ENCODE results near the gene RABGGTA. TPM values are rescaled to one million over a fixed set of nuclear protein-coding genes. Genes with fewer than 3 reads are reported as not detected.
"Not testable (repeated sequence)": the region's sequence is repeated elsewhere in the genome, so short reads cannot be mapped to it uniquely, and the experiment has no call there.

RABGGTA gene
- total and polyA plus RNA-seq, 12 donors = 17.4 to 37.9 (median 21.1) TPM

DNA sequence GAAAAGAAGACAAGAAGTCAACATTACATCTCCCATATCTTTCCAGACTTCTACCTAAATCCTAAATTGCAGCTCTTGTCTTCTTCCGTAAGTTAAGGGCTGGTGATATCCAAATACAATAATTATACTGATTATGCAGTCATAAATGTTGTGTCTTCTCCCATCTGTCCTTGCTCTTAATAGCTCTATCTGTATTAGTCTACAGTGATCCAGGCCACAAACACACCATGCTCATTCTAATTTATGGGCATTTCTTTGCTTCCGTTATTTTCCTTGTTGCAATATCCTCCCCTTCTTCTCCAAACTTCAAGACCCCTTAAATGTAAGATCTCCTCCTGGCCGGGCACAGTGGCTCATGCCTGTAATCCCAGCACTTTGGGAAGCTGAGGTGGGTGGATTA lies 51.9 kb downstream of the RABGGTA start:
- Histone ChIP-seq H3K4me3 (no peak overlapping the region), H3K9me3 (no peaks in the 10 kb centered on the region), H3K27ac (no peak overlapping the region), H3K36me3 (peaks cover 0 to 26% (median 6%) of the 10 kb centered on the region in 9 donors), H3K4me1 (peaks cover 0 to 22% (median 15%) of the 10 kb centered on the region in 9 donors), H3K27me3 (no peaks in the 10 kb centered on the region)
- intact Hi-C loops (cut with DNase I) = no loop called here
- 60 to 61% methylated on average over 3 of the region's 3 CpGs for WGBS, 2 donors
- DNase-seq = no peak
- ATAC-seq = no peak
- no peak for TF ChIP-seq CTCF (IDR thresholded peaks at IDR 0.05)

DNA sequence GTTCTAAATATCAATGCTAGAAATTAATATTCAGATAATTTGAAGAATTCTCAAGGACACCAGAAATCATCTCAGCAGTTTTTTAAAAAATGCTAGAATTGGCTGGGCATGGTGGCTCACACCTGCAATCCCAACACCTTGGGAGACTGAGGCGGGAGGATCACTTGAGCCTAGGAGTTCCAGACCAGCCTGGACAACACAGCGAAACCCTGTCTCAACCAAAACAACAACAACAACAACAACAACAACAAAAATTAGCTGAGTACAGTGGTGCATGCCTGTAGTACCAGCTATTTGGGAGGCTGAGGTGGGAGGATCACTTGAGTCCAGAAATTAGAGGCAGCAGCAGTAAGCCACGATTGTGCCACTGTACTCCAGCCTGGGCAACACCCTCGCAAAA lies 52.3 kb downstream of the RABGGTA start:
- no peak overlapping the region for H3K4me3 ChIP-seq
- H3K27ac ChIP-seq = no peak overlapping the region
- TF ChIP-seq CTCF (IDR thresholded peaks at IDR 0.05) = no peak
- peaks cover 0 to 26% (median 6%) of the 10 kb centered on the region in 9 donors for H3K36me3 ChIP-seq
- WGBS, 2 donors = 94% methylated on average over 4 of the region's 4 CpGs
- DNase-seq = no peak
- intact Hi-C loops (cut with DNase I) = no loop called here
- no peaks in the 10 kb centered on the region for H3K9me3 ChIP-seq
- H3K4me1 ChIP-seq = peaks cover 0 to 24% (median 15%) of the 10 kb centered on the region in 9 donors
- H3K27me3 ChIP-seq = no peaks in the 10 kb centered on the region
- no peak for ATAC-seq

- not testable (repeated sequence) for H3K27ac ChIP-seq
These were observed 54.5 kb downstream of the RABGGTA start for GRCh38 chr14:24216876-24217275.

DNA sequence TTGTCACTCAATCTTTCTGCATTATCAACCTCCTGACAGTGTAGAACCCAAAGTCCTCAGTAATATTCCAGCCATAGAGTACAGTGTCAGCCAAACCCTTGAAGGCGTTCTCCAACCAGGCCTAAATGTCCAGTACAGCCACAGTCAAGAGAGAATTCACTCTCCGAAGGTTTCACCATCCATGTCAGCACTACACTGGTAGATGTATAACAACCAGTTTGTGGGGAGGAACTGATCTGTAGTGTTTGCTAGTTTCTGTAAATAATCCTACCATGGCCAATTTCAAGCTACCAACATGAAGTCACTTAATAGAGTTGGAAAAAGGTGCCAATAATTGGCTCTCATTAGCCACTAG lies 55.1 kb downstream of the RABGGTA start:
- ATAC-seq (no peak), DNase-seq (no peak)
- no peak for TF ChIP-seq CTCF (IDR thresholded peaks at IDR 0.05)
- peak overlapping the region in 9 of 10 donors; percentile 81 to 95 (median 89) for H3K27ac ChIP-seq
- H3K4me3 ChIP-seq = peak overlapping the region in 7 of 10 donors; percentile 54 to 88 (median 78)
- WGBS, 2 donors = 92 to 93% methylated on average over 2 of the region's 2 CpGs
- intact Hi-C loops (cut with DNase I) = no loop called here
- no peaks in the 10 kb centered on the region for H3K27me3 ChIP-seq
- H3K9me3 ChIP-seq = no peaks in the 10 kb centered on the region
- peaks cover 0 to 29% (median 6%) of the 10 kb centered on the region in 9 donors for H3K36me3 ChIP-seq
- H3K4me1 ChIP-seq = peaks cover 0 to 39% (median 26%) of the 10 kb centered on the region in 9 donors

More at GRCh38 chr14:24216876-24217275, 54.5 kb downstream of the RABGGTA start:
- H3K4me3 ChIP-seq; H3K27me3 ChIP-seq; ATAC-seq; H3K9me3 ChIP-seq; intact Hi-C loops (cut with DNase I); DNase-seq: not testable (repeated sequence)
- Histone ChIP-seq H3K36me3 (peaks cover 0 to 26% (median 6%) of the 10 kb centered on the region in 9 donors), H3K4me1 (peaks cover 0 to 37% (median 26%) of the 10 kb centered on the region in 9 donors)
- 94 to 98% methylated on average over 1 of the region's 1 CpG for WGBS, 2 donors

Other genes starting within 250 kb of the RABGGTA start
Only the 30 nearest of the 34 such genes appear.
- gene DCAF11, start 156.8 kb downstream of the RABGGTA start, total RNA-seq = 10 to 100 TPM; 62.2 to 99.7 (median 73.0) TPM
- gene DCAF11, start 156.8 kb downstream of the RABGGTA start, polyA plus RNA-seq = 10 to 100 TPM; 19.7 to 72.7 TPM
- 1 to 10 TPM; 1.7 to 3.5 (median 2.2) TPM for gene NRL, start 156.6 kb downstream of the RABGGTA start, total RNA-seq
- 1 to 10 TPM; 1.5 to 3.3 TPM for gene NRL, start 156.6 kb downstream of the RABGGTA start, polyA plus RNA-seq
- gene FITM1, start 140.9 kb downstream of the RABGGTA start, total RNA-seq = 100 to 1,000 TPM; 105 to 176 (median 131) TPM
- gene FITM1, start 140.9 kb downstream of the RABGGTA start, polyA plus RNA-seq = 100 to 1,000 TPM in 1 of 2 donors, 10 to 100 TPM in 1; 77.0 to 247 TPM
- 100 to 1,000 TPM in 5 of 10 donors, 10 to 100 TPM in 5; 84.3 to 341 (median 100.0) TPM for gene PSME1, start 135.4 kb downstream of the RABGGTA start, total RNA-seq
- gene PSME1, start 135.4 kb downstream of the RABGGTA start, polyA plus RNA-seq = 100 to 1,000 TPM; 138 to 149 TPM
- 10 to 100 TPM; 10.2 to 18.8 (median 13.3) TPM for gene EMC9, start 130.0 kb downstream of the RABGGTA start, total RNA-seq
- 10 to 100 TPM; 27.2 to 44.3 TPM for gene EMC9, start 130.0 kb downstream of the RABGGTA start, polyA plus RNA-seq
- 100 to 1,000 TPM in 3 of 10 donors, 10 to 100 TPM in 7; 62.6 to 347 (median 85.0) TPM for gene PSME2, start 125.0 kb downstream of the RABGGTA start, total RNA-seq
- 100 to 1,000 TPM; 124 to 290 TPM for gene PSME2, start 125.0 kb downstream of the RABGGTA start, polyA plus RNA-seq
- 10 to 100 TPM; 27.5 to 52.6 (median 34.8) TPM for gene RNF31, start 124.1 kb downstream of the RABGGTA start, total RNA-seq
- 10 to 100 TPM; 39.4 to 92.9 TPM for gene RNF31, start 124.1 kb downstream of the RABGGTA start, polyA plus RNA-seq
- gene IRF9, start 110.3 kb downstream of the RABGGTA start, total RNA-seq = 100 to 1,000 TPM in 1 of 10 donors, 10 to 100 TPM in 9; 17.7 to 147 (median 36.7) TPM
- 10 to 100 TPM; 28.2 to 64.1 TPM for gene IRF9, start 110.3 kb downstream of the RABGGTA start, polyA plus RNA-seq
- 1 to 10 TPM; 2.5 to 7.0 (median 4.3) TPM for gene REC8, start 99.5 kb downstream of the RABGGTA start, total RNA-seq
- gene REC8, start 99.5 kb downstream of the RABGGTA start, polyA plus RNA-seq = 10 to 100 TPM in 1 of 2 donors, 1 to 10 TPM in 1; 2.5 to 17.7 TPM
- gene IPO4, start 82.8 kb downstream of the RABGGTA start, total RNA-seq = 10 to 100 TPM; 10.1 to 22.5 (median 12.6) TPM
- 10 to 100 TPM in 1 of 2 donors, 1 to 10 TPM in 1; 4.4 to 23.8 TPM for gene IPO4, start 82.8 kb downstream of the RABGGTA start, polyA plus RNA-seq
- gene TM9SF1, start 76.2 kb downstream of the RABGGTA start, total RNA-seq = 10 to 100 TPM; 14.2 to 31.3 (median 18.7) TPM
- 10 to 100 TPM; 10.8 to 36.4 TPM for gene TM9SF1, start 76.2 kb downstream of the RABGGTA start, polyA plus RNA-seq
- gene TSSK4, start 65.9 kb downstream of the RABGGTA start, total RNA-seq = under 1 TPM in 1 of 10 donors, not detected in 9; 0.28 TPM
- gene TSSK4, start 65.9 kb downstream of the RABGGTA start, polyA plus RNA-seq = under 1 TPM in 1 of 2 donors, not detected in 1; 0.22 TPM
- 10 to 100 TPM; 23.4 to 35.3 (median 29.4) TPM for gene CHMP4A, start 58.1 kb downstream of the RABGGTA start, total RNA-seq
- gene CHMP4A, start 58.1 kb downstream of the RABGGTA start, polyA plus RNA-seq = 10 to 100 TPM; 34.3 to 80.8 TPM
- 10 to 100 TPM; 13.9 to 22.9 (median 18.9) TPM for gene MDP1, start 55.5 kb downstream of the RABGGTA start, total RNA-seq
- 10 to 100 TPM; 23.0 to 23.5 TPM for gene MDP1, start 55.5 kb downstream of the RABGGTA start, polyA plus RNA-seq
- gene NEDD8, start 39.2 kb downstream of the RABGGTA start, total RNA-seq = 100 to 1,000 TPM; 178 to 228 (median 199) TPM
- 100 to 1,000 TPM; 154 to 325 TPM for gene NEDD8, start 39.2 kb downstream of the RABGGTA start, polyA plus RNA-seq
- 10 to 100 TPM; 28.6 to 46.9 (median 33.5) TPM for gene GMPR2, start 38.7 kb downstream of the RABGGTA start, total RNA-seq
- gene GMPR2, start 38.7 kb downstream of the RABGGTA start, polyA plus RNA-seq = 10 to 100 TPM; 26.4 to 27.3 TPM
- gene TINF2, start 29.0 kb downstream of the RABGGTA start, total RNA-seq = 10 to 100 TPM; 36.8 to 56.4 (median 40.5) TPM
- gene TINF2, start 29.0 kb downstream of the RABGGTA start, polyA plus RNA-seq = 10 to 100 TPM; 19.3 to 44.0 TPM
- 1 to 10 TPM in 1 of 10 donors, under 1 TPM in 9; 0.17 to 2.2 (median 0.65) TPM for gene TGM1, start 8.4 kb downstream of the RABGGTA start, total RNA-seq
- under 1 TPM; 0.51 to 0.87 TPM for gene TGM1, start 8.4 kb downstream of the RABGGTA start, polyA plus RNA-seq
- gene DHRS1, start 28.2 kb upstream of the RABGGTA start, total RNA-seq = 10 to 100 TPM in 4 of 10 donors, 1 to 10 TPM in 6; 6.9 to 11.1 (median 9.0) TPM
- 10 to 100 TPM in 1 of 2 donors, 1 to 10 TPM in 1; 8.5 to 11.6 TPM for gene DHRS1, start 28.2 kb upstream of the RABGGTA start, polyA plus RNA-seq
- 10 to 100 TPM; 22.0 to 31.9 (median 27.3) TPM for gene NOP9, start 28.3 kb upstream of the RABGGTA start, total RNA-seq
- gene NOP9, start 28.3 kb upstream of the RABGGTA start, polyA plus RNA-seq = 10 to 100 TPM; 10.7 to 10.8 TPM
- gene CIDEB, start 36.4 kb upstream of the RABGGTA start, total RNA-seq = 1 to 10 TPM; 1.9 to 6.0 (median 3.5) TPM
- 1 to 10 TPM; 4.3 to 4.8 TPM for gene CIDEB, start 36.4 kb upstream of the RABGGTA start, polyA plus RNA-seq
- 1 to 10 TPM in 7 of 10 donors, under 1 TPM in 3; 0.68 to 2.4 (median 1.3) TPM for gene LTB4R2, start 38.5 kb upstream of the RABGGTA start, total RNA-seq
- under 1 TPM; 0.51 to 0.90 TPM for gene LTB4R2, start 38.5 kb upstream of the RABGGTA start, polyA plus RNA-seq
- gene LTB4R, start 39.9 kb upstream of the RABGGTA start, total RNA-seq = 1 to 10 TPM in 7 of 10 donors, under 1 TPM in 3; 0.76 to 3.1 (median 1.8) TPM
- 1 to 10 TPM; 3.2 to 3.7 TPM for gene LTB4R, start 39.9 kb upstream of the RABGGTA start, polyA plus RNA-seq
- 10 to 100 TPM; 17.4 to 37.0 (median 22.9) TPM for gene ADCY4, start 63.5 kb upstream of the RABGGTA start, total RNA-seq
- 100 to 1,000 TPM in 1 of 2 donors, 10 to 100 TPM in 1; 23.1 to 104 TPM for gene ADCY4, start 63.5 kb upstream of the RABGGTA start, polyA plus RNA-seq
- 1 to 10 TPM; 1.7 to 4.9 (median 3.5) TPM for gene RIPK3, start 68.4 kb upstream of the RABGGTA start, total RNA-seq
- gene RIPK3, start 68.4 kb upstream of the RABGGTA start, polyA plus RNA-seq = 1 to 10 TPM; 4.9 to 7.1 TPM
- 10 to 100 TPM in 4 of 10 donors, 1 to 10 TPM in 6; 3.0 to 42.0 (median 7.8) TPM for gene NFATC4, start 96.6 kb upstream of the RABGGTA start, total RNA-seq
- gene NFATC4, start 96.6 kb upstream of the RABGGTA start, polyA plus RNA-seq = 10 to 100 TPM; 28.7 to 69.2 TPM
- gene NYNRIN, start 127.4 kb upstream of the RABGGTA start, total RNA-seq = 1 to 10 TPM; 3.6 to 9.0 (median 6.4) TPM
- gene NYNRIN, start 127.4 kb upstream of the RABGGTA start, polyA plus RNA-seq = 1 to 10 TPM; 4.6 to 6.8 TPM
- 1 to 10 TPM in 4 of 10 donors, under 1 TPM in 6; 0.24 to 2.5 (median 0.80) TPM for gene CBLN3, start 158.1 kb upstream of the RABGGTA start, total RNA-seq
- 1 to 10 TPM; 1.0 to 1.8 TPM for gene CBLN3, start 158.1 kb upstream of the RABGGTA start, polyA plus RNA-seq
- gene KHNYN, start 158.4 kb upstream of the RABGGTA start, total RNA-seq = 10 to 100 TPM; 14.3 to 30.1 (median 17.9) TPM
- 10 to 100 TPM; 14.0 to 20.9 TPM for gene KHNYN, start 158.4 kb upstream of the RABGGTA start, polyA plus RNA-seq
- gene SDR39U1, start 171.2 kb upstream of the RABGGTA start, total RNA-seq = 10 to 100 TPM; 55.6 to 93.6 (median 67.4) TPM
- gene SDR39U1, start 171.2 kb upstream of the RABGGTA start, polyA plus RNA-seq = 100 to 1,000 TPM in 1 of 2 donors, 10 to 100 TPM in 1; 88.5 to 108 TPM